ENCODE measurements around the gene MEGF6.
A peak's percentile ranks its signal among the peaks of the same experiment; 100 is the strongest.

The MEGF6 gene

DNA sequence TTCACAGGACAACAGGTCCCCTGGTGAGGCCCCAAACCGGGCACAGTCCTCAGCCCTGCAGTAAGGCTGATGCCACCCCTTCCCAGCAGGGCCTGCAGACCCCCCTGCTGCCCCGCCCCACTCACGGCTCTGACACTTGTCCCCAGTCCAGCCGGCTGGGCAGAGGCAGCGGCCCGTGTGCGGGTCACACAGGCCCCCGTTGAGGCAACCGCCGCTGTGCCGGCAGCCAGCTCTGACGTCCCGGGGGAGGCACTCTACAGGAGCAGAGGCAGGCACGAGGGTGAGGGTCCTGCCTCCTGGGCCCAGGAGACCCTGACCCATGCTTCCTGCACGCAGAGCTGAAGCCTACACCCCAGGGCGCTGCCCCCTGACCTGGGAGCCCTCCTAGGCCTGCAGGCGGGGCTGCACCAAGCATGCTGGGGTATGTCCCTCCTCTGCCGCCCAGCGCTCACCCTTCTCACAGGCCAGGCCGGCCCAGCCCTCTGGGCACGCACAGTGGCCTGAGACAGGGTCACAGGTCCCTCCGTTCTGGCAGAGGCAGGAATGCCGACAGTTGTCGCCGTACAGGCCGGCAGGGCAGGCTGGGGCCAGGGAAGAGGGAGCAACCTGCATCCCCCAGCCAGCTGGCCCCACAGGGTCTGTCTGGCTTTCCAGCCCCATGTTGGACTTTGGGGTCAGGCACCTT lies 112.9 kb downstream of the MEGF6 start:
- Mint-ChIP-seq H3K4me1 (no peaks in the 10 kb centered on the region), H3K4me3 (no peak overlapping the region), H3K36me3 (no peaks in the 10 kb centered on the region), H3K27ac (no peak overlapping the region), H3K9me3 (no peaks in the 10 kb centered on the region)
- ATAC-seq: no peak
- no peak for DNase-seq (ENCODE audit: low spot score in 2 of 2)

DNA sequence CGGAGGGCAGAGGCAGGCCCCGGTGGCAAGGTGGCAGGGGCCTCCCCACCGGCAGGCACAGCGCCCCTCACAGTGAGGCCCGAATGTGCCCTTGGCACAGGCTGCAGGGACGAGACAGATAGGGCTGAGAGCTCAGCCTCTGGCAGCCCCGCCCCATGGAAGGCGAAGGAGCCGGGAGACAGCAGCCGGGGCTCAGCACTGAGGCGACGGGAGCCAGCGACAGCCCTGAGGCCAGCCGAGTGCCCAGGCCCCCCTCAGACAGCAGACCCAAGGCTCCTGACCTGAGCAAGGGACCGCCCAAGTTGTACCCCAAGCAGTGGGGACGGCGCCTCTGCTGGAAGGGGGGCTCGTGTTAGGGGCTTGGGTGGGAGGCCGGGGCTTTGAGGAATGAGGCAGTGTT lies 113.8 kb downstream of the MEGF6 start:
- Mint-ChIP-seq H3K27ac (no peak overlapping the region), H3K4me3 (no peak overlapping the region), H3K36me3 (no peaks in the 10 kb centered on the region), H3K9me3 (no peaks in the 10 kb centered on the region), H3K4me1 (no peaks in the 10 kb centered on the region)
- DNase-seq (ENCODE audit: low spot score in 2 of 2): no peak
- no peak for ATAC-seq

DNA sequence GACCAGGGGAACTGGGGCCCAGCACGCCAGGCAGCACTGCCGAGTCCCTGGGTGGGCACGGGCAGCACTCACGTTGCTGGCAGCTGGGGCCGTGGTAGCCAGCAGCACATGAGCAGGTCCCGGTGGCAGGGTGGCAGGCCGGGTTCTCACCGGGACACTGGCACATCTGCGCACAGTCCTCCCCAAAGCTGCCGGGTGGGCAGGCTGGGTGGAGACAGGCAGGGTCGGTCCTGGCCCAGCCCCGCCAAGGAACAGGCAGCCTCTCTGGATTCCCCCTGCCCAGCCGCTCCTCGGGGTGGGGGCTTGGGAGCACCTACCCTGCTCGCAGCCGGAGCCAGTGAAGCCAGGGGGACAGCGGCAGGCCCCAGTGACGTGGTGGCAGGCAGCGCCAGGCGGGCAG lies 114.4 kb downstream of the MEGF6 start:
- DNase-seq (ENCODE audit: low spot score in 2 of 2) (no peak), ATAC-seq (no peak)
- Mint-ChIP-seq H3K4me1 (peaks cover under 1% of the 10 kb centered on the region), H3K27ac (no peak overlapping the region), H3K4me3 (no peak overlapping the region), H3K36me3 (no peaks in the 10 kb centered on the region), H3K9me3 (no peaks in the 10 kb centered on the region)

DNA sequence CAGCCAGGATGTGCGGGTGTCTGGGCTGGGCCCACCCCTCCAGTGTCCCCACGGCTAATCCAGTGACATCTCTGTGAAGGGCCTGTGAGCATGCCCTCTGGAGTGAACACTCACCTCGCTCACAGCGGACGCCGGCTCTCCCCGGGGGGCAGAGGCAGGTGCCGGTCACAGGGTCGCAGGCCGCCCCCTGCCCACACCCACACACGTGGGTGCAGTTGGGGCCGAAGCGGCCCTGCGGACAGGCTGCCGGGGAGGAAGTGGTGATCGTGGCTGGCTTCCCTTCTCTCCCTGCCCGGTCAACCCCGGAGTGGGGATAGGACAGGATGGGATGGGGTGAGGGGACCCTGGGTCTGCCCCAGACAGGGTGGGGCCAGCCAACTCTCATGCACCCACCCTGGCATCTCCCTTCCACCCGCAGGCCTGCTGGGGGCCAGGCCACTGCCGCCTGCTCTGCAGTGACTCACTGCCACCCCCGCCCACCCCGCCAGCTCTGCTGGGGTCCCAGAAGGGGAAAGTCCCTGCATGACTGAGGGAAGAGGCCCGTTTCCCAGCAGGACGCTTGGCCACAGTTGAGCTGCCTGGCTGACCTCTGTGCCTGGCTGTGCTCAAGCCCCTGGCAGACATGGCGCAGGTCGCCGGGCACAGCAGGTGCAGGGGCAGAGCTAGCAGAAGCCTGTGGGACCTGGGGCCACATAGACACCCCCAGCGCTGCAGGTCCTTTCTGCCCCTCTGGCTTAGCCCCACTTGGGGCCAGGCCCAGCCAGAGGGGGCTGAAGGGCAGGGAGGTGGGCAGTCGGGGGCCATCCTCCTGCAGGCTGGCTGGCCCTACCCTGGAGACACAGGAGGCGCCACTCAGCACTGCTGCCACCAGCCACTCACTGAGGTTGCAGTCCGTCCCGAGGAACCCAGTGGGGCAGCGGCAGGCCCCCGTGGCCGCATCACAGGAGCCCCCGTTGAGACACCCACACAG lies 115.2 kb downstream of the MEGF6 start:
- Mint-ChIP-seq H3K4me1 (peaks cover 9% of the 10 kb centered on the region), H3K4me3 (no peak overlapping the region), H3K9me3 (no peaks in the 10 kb centered on the region), H3K27ac (no peak overlapping the region), H3K36me3 (no peaks in the 10 kb centered on the region)
- DNase-seq (ENCODE audit: low spot score in 2 of 2) (no peak), ATAC-seq (no peak)

DNA sequence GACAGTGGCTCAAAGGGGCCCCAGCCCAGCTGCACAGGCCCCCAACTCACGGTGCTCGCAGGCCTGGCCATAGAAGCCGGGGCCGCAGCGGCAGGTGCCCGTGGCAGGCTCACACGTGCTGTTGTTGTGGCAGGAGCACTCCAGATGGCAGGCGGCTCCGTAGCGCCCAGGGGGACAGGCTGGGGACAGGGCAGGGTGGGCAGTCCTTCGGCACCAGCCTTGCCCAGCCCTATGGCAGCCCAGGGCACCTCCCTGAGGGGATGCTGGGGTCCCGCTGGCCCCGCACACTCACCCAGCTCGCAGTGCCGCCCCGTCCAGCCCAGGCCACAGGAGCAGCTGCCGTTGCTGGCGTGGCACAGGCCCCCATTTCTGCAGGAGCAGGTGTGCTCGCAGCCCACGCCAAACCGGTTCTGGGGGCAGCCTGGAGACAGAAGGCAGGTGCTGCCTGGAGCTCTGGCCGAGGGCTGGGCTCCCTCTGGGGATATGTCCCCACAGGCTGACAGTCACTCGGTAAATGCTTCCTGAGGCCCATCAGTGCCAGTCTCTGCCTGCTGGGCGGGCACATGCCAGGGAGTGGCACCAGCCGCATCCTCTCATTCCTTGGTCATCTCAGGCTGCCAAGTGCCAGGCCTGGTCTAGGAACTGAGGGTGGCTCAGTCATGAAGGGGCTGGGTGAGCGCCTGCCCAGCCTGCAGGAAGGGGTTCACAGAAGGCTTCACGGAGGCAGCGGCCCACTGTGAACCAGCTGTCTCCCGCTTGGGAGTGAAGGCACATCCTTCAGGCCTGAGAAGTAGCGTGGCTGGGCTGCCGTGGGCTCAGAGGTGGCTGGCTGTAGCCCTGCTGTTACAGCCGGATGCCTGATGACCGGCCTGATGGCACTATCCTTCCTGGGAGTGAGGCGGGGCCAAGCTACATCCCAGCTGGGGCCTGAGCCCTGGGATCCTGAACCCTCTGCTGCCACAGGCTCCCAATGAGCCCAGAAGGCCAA lies 116.7 kb downstream of the MEGF6 start:
- H3K9me3 Mint-ChIP-seq: no peaks in the 10 kb centered on the region
- DNase-seq (ENCODE audit: low spot score in 2 of 2): no peak
- ATAC-seq: no peak
- H3K36me3 Mint-ChIP-seq: no peaks in the 10 kb centered on the region
- H3K27ac Mint-ChIP-seq: no peak overlapping the region
- no peak overlapping the region for H3K4me3 Mint-ChIP-seq
- H3K4me1 Mint-ChIP-seq: peaks cover 11% of the 10 kb centered on the region

DNA sequence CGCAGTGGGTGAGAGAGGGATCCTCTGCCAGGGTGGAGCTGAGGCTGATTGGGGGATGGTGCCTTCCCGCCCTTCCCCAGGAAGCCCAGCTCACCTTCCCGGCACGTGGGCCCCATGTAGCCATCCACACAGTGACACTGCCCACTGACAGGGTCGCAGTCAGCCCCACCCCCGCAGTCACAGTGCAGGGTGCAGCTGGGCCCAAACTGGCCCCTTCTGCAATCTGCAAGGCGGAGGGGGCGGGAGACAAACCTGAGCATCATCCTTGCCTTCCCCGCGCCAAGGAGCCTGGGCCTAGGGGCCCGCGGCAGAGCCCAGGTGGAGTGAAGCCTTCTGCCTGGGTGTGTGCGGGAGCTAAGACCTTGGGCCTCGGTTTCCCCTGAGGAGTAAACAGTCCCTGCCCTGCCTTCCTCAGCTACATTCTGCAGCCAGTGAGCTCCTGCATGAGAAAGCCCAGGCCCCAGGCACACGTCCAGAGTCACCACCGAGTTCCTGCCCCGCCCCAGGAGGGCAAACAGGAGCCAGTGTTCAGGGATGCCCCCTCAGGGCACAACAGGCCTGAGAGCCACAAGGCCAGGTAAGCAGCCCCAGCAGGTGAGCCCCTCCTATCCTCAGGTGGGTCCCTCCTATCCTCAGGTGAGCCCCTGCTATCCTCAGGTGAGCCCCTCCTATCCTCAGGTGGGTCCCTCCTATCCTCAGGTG lies 118.6 kb downstream of the MEGF6 start:
- no peak for ATAC-seq
- DNase-seq (ENCODE audit: low spot score in 2 of 2): no peak
- H3K4me1 Mint-ChIP-seq: peaks cover 11% of the 10 kb centered on the region
- peaks cover 4% of the 10 kb centered on the region for H3K9me3 Mint-ChIP-seq
- H3K36me3 Mint-ChIP-seq: peaks cover 7% of the 10 kb centered on the region
- H3K4me3 Mint-ChIP-seq: no peak overlapping the region
- no peak overlapping the region for H3K27ac Mint-ChIP-seq

DNA sequence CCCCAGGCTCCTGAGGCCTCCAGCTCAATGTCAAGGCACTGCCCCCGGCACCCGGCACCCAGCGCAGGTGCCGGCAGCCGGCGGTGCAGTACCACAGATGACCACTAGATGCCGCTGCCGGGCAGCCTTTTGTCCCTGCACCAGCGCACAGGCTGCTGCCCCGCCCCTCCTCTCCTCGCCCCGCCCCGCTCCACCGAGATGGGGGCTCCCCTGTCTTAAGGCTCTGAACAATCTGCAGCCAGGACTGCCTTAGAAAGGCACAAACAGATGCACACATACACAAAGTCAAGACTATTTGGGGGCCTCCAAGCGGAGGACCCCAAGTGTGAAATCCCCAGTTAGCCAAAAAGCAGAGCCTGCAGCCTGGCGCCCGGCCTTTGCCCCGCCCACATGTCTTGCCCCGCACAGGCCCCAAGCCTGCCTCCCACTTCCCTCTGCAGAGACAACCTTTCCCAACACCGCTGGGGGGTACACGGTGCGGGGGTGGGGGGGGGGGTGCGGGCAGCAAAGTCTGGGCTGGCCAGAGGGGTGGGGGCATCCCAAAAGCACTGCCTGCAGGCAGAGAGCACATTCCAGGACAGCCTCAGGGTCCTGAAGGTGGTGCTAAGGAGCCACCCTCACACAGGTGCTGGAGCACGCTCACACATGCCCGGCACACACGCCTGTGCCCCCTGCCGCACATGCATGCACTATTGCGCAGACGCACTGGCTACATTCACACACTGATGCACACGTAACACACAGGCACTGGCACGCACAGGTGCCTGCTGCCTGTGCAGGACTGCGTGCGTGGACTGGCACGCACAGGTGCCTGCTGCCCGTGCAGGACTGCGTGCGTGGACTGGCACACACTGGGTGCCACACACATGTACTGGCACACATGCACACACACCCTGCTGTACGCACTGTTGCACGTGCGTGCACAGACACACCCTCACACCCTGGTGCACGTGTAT lies 119.7 kb downstream of the MEGF6 start:
- Mint-ChIP-seq H3K36me3 (peaks cover 7% of the 10 kb centered on the region), H3K27ac (no peak overlapping the region), H3K9me3 (peaks cover 4% of the 10 kb centered on the region), H3K4me3 (peak overlapping the region; percentile 30), H3K4me1 (peaks cover 11% of the 10 kb centered on the region)
- peak; percentile 81 for ATAC-seq
- DNase-seq (ENCODE audit: low spot score in 2 of 2): peak; percentile 93

DNA sequence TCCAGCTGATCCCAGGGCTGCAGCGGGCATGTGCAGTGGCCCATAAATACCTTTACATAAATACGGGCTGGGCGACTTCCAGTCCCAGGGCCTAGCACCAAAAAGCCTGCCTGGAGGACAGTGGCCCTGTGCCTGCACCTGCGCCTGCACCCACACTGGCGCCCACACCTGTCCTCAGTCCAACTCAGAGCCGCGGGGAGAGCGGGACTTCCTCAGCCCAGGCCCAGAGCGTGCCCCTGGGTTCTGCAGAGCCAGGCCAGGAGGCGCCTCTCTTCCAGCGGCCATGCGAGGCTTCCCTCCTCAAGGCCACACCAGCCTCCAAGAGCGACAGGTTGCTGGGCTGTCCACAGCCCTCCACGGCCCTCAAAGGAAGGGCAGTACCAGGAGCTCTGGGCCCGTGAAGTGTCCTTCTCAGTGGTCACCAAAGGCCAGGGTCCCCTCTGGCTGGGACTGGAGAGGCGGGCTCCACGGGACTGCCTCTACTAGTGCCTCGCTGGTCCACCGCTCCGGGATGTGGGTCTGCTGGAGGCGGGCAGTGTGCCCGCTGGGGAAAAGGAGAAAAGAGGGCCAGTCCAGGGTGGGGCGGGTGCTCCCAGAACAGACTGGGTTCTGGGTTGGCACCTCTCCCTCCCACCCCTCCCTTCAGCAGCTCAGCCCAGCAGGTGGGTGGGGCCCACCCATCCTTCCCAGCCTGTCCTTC lies 121.1 kb downstream of the MEGF6 start:
- Mint-ChIP-seq H3K4me3 (no peak overlapping the region), H3K4me1 (peaks cover 11% of the 10 kb centered on the region), H3K27ac (no peak overlapping the region), H3K9me3 (peaks cover 4% of the 10 kb centered on the region), H3K36me3 (peaks cover 7% of the 10 kb centered on the region)
- ATAC-seq (no peak), DNase-seq (ENCODE audit: low spot score in 2 of 2) (no peak)

DNA sequence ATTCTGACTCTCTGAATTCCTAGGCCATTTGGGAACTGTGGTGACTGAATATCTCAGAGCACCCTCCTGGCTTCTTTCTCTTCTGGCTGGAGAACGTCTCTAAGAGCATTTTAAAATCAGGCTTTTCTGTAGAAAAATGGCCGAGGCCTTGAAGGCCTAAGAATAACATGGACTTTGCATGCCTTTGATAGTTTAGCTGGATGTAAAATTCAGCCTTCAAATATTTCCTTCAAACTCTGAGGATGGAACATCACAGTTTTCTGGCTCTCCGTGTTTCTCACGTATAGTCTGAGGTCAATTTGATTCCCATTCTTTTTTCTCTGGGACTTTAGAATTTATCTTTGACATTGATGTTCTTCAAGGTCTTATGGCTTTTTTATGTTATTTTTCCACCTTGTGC lies 122.9 kb downstream of the MEGF6 start:
- H3K9me3 Mint-ChIP-seq: peaks cover 4% of the 10 kb centered on the region
- peaks cover 11% of the 10 kb centered on the region for H3K4me1 Mint-ChIP-seq
- DNase-seq (ENCODE audit: low spot score in 2 of 2) (no peak), ATAC-seq (no peak)
- peaks cover 7% of the 10 kb centered on the region for H3K36me3 Mint-ChIP-seq
- H3K4me3 Mint-ChIP-seq: no peak overlapping the region
- H3K27ac Mint-ChIP-seq: no peak overlapping the region

DNA sequence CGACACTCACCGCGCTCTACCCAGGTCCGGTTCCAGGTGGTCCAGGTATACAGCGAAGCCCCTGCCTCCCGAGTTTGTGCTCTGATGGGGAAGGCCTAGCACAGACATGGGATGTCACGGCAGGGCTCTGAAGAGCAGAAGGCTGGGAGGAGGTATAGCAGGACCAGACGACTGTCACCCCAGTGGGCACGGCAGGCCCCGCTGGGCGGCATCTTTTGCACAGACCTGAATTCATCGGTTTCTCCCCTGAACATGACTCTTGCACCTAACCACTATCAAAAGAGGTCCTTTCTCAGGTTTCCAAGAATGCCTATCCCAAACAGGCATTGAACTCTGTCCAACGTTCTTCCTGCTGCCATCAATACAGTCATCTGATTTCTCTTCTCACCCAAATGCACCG lies 126.3 kb downstream of the MEGF6 start:
- Mint-ChIP-seq H3K27ac (no peak overlapping the region), H3K9me3 (peaks cover 4% of the 10 kb centered on the region), H3K4me1 (no peaks in the 10 kb centered on the region), H3K4me3 (no peak overlapping the region), H3K36me3 (peaks cover 7% of the 10 kb centered on the region)
- ATAC-seq (no peak), DNase-seq (ENCODE audit: low spot score in 2 of 2) (no peak)

DNA sequence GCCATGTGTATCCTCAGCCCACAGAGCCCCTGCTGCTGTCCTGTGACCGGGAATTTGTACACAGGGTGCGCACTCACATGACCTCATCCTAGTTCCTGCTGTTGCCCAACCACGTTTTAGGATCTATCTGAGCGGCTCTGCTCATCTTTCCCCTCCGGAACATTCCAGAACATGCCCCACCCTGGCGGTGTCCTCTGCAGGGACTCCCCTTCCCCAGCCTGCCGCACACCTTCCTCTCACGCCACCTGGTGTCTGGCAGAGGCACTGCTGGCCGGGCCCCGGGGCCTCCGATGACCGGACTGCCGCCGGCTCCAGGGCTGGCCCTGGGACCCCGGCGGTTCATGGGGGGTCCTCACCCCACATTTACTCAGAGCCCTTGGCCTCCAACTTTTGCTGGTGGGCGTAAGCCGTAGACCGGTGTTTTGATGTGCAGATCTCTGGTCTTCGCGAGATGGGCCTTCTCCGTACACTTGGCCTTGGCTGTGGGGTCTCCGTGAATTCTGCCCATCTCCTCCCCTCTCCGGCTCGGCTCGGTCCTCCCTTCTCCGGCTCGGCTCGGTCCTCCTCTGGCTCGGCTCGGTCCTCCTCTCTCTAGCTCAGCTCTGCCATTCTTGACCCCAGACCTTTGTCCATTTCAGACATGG lies 127.4 kb downstream of the MEGF6 start:
- no peak overlapping the region for H3K4me3 Mint-ChIP-seq
- ATAC-seq (peak; percentile 38), DNase-seq (ENCODE audit: low spot score in 2 of 2) (peak; percentile 43 to 74)
- peaks cover 2% of the 10 kb centered on the region for H3K9me3 Mint-ChIP-seq
- H3K36me3 Mint-ChIP-seq: peaks cover 2% of the 10 kb centered on the region
- no peak overlapping the region for H3K27ac Mint-ChIP-seq
- no peaks in the 10 kb centered on the region for H3K4me1 Mint-ChIP-seq

DNA sequence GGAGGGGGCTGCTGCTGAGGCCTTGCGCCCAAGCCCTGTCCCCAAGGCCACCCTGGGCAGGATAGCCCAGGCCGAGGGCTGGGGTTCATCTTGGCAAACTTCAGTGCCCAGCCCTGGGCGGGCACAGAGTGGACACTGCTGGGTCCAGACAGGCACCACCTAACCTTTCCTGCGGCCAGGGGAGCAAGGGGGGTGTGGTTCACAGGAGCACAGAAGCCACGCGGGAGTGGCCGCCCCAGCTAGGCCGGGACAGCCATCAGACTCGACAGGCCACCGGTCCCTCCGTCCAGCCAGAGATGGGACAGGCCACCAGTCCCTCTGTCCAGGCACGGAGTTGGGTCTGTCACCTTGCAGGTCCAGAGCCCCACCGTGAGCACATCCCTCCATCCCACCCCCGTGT lies 127.9 kb downstream of the MEGF6 start:
- no peak for DNase-seq (ENCODE audit: low spot score in 2 of 2)
- no peaks in the 10 kb centered on the region for H3K4me1 Mint-ChIP-seq
- no peak overlapping the region for H3K27ac Mint-ChIP-seq

DNA sequence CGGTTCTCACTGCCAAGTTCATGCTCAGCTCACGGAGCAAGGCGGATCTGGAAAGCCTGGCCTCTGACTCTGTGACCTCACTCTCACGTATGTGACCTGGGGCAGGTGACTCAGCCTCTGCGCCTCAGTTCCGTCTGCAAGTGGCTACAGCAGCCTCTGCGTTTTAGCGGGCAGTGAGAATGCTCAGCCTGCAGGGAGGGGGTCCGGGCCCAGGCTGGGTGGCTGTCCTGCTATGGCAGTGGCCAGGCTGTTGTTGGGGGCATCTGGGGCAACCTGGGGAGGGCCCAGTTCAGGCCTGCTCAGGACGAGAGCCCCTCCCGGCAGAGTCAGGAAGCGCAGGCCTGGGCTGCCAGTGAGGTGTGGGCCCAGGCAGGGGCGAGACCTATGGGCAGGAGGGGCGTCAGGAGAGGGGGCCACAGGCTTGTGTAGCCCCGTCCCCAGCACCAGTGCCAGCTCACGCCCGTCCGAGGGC lies 128.9 kb downstream of the MEGF6 start:
- H3K36me3 Mint-ChIP-seq: no peaks in the 10 kb centered on the region
- no peak overlapping the region for H3K4me3 Mint-ChIP-seq
- H3K27ac Mint-ChIP-seq: no peak overlapping the region
- DNase-seq (ENCODE audit: low spot score in 2 of 2): no peak
- peak; percentile 35 for ATAC-seq
- H3K9me3 Mint-ChIP-seq: no peaks in the 10 kb centered on the region
- H3K4me1 Mint-ChIP-seq: no peaks in the 10 kb centered on the region

More for the DNA sequence above, 127.9 kb downstream of the MEGF6 start:
- ATAC-seq: no peak
- H3K9me3 Mint-ChIP-seq: no peaks in the 10 kb centered on the region
- H3K36me3 Mint-ChIP-seq: no peaks in the 10 kb centered on the region
- no peak overlapping the region for H3K4me3 Mint-ChIP-seq

Data from stimulated activated effector memory CD8-positive, alpha-beta T cell treated with anti-CD3 and anti-CD28 coated beads, Interleukin-12 subunit alpha, Interleukin-12 subunit beta, amount 100 ng/mL, for 72 hours (primary cell).